B cell (primary cell): ENCODE data around the gene SSU72. TPM values are rescaled to one million over a fixed set of nuclear protein-coding genes. Genes with fewer than 3 reads are reported as not detected.

ENCODE experiments used
- ATAC-seq: fragments of 200-7000 bp; cut with Tn5 transposase; one replicate; pipeline ENCODE4 v1.10.0; 2021; ENCODE audit warnings: low read depth, mild to moderate bottlenecking, moderate number of reproducible peaks, moderate library complexity
- CTCF ChIA-PET: fragments of 350-600 bp; sonication (Branson Sonifier 250); formaldehyde crosslinking; loops from one replicate; lab custom pipeline; 2021; ENCODE audit warnings: antibody characterized with exemption, inconsistent platforms; lab: Charles Lee
- POLR2A ChIA-PET: fragments of 350-600 bp; sonication (Branson Sonifier 250); formaldehyde crosslinking; loops from one replicate; lab custom pipeline; 2021; ENCODE audit warnings: antibody characterized with exemption; lab: Charles Lee
- DNase-seq: peaks from one replicate; pipeline ENCODE4 v3.0.0; 2013
- H2AFZ ChIP-seq: 2 replicates; pipeline ENCODE4 v1.6.1; 2012; ENCODE audit warnings: mild to moderate bottlenecking, low read depth, low read length; ENCODE audit not compliant: insufficient read depth, poor library complexity, severe bottlenecking
- H3K27ac ChIP-seq, 2 donors: 1 replicate in 1 of 2; 2 replicates in 1 of 2; pipeline ENCODE4 v1.5.1; 2012 to 2013; ENCODE audit warnings: low read length in 2 of 2, mild to moderate bottlenecking in 2 of 2, moderate library complexity in 1 of 2
- H3K27me3 ChIP-seq, 4 experiments: fragments of 200-600 bp in 1 of 4; sonication (generic) in 1 of 4; replicated peaks in 1 of 4; 1 replicate in 2 of 4; 2 replicates in 2 of 4; pipeline versions ENCODE4 v1.6.1 to v1.7.0; 2013 to 2016; ENCODE audit warnings: low read length in 3 of 4, mild to moderate bottlenecking in 2 of 4, mixed read lengths in 1 of 4, moderate library complexity in 1 of 4; ENCODE audit not compliant: insufficient read depth in 4 of 4, control insufficient read depth in 3 of 4; ENCODE audit errors: control extremely low read depth in 1 of 4
- H3K36me3 ChIP-seq, 2 experiments: replicated peaks in 1 of 2; 1 replicate in 1 of 2; 2 replicates in 1 of 2; pipeline versions ENCODE4 v1.6.1 to v1.7.1; 2013; ENCODE audit warnings: low read length in 1 of 2; ENCODE audit not compliant: insufficient read depth in 2 of 2, control insufficient read depth in 1 of 2; ENCODE audit errors: control extremely low read depth in 1 of 2, extremely low read depth in 1 of 2
- H3K4me1 ChIP-seq, 2 donors: fragments of 200-600 bp in 1 of 2; sonication (generic) in 1 of 2; 1 replicate in 1 of 2; 2 replicates in 1 of 2; pipeline versions ENCODE4 v1.5.1 to v1.6.1; 2013 to 2017; ENCODE audit warnings: low read length in 2 of 2; ENCODE audit not compliant: control insufficient read depth in 2 of 2, insufficient read depth in 2 of 2
- H3K4me2 ChIP-seq: replicated peaks from 2 replicates; pipeline ENCODE3; 2012; ENCODE audit warnings: mild to moderate bottlenecking, low read depth, low read length; ENCODE audit not compliant: poor library complexity, severe bottlenecking
- H3K4me3 ChIP-seq, 5 experiments: fragments of 200-600 bp in 1 of 5; sonication (generic) in 1 of 5; 1 replicate in 3 of 5; 2 replicates in 2 of 5; pipeline versions ENCODE4 v1.5.1 to v1.7.0; 2011 to 2016; ENCODE audit warnings: low read length in 4 of 5, mild to moderate bottlenecking in 4 of 5, low read depth in 2 of 5, control low read depth in 1 of 5, moderate library complexity in 1 of 5; ENCODE audit not compliant: insufficient read depth in 1 of 5; ENCODE audit errors: control extremely low read depth in 1 of 5, extremely low read depth in 1 of 5
- H3K79me2 ChIP-seq: fragments of 200-600 bp; sonication (generic); one replicate; pipeline ENCODE4 v1.6.0; 2016; ENCODE audit warnings: low read length; ENCODE audit not compliant: control insufficient read depth, insufficient read depth
- H3K9ac ChIP-seq: fragments of 200-600 bp; sonication (generic); 2 replicates; pipeline ENCODE4 v1.6.1; 2017; ENCODE audit warnings: mild to moderate bottlenecking, low read length, moderate library complexity
- H3K9me3 ChIP-seq, 3 donors: one replicate each; pipeline versions ENCODE4 v1.6.1 to v1.7.1; 2013; ENCODE audit warnings: low read length in 2 of 3; ENCODE audit not compliant: control insufficient read depth in 2 of 3, insufficient read depth in 1 of 3; ENCODE audit errors: control extremely low read depth in 1 of 3
- H4K20me1 ChIP-seq: 2 replicates; pipeline ENCODE4 v1.6.0; 2012; ENCODE audit warnings: mild to moderate bottlenecking, low read length; ENCODE audit not compliant: insufficient read depth, control insufficient read depth, poor library complexity, severe bottlenecking
- H3K27ac Mint-ChIP-seq: one replicate; pipeline ENCODE4 v1.8.0; 2021; ENCODE audit warnings: mixed read lengths
- H3K27me3 Mint-ChIP-seq: one replicate; pipeline ENCODE4 v1.8.0; 2021; ENCODE audit warnings: mixed read lengths
- H3K4me1 Mint-ChIP-seq: one replicate; pipeline ENCODE4 v1.8.0; 2021; ENCODE audit warnings: mixed read lengths
- H3K4me3 Mint-ChIP-seq: one replicate; pipeline ENCODE4 v1.8.0; 2021; ENCODE audit warnings: mixed read lengths
- H3K9me3 Mint-ChIP-seq: one replicate; pipeline ENCODE4 v1.8.0; 2022; ENCODE audit warnings: mixed read lengths; ENCODE audit not compliant: insufficient read depth
- CTCF ChIP-seq: fragments of 200-600 bp; IDR thresholded peaks from one replicate; pipeline ENCODE4 v1.8.0; 2022; ENCODE audit warnings: antibody characterized with exemption, mild to moderate bottlenecking
- EZH2 ChIP-seq: IDR thresholded peaks from 2 replicates; pipeline ENCODE4 v1.6.1; 2012; ENCODE audit warnings: borderline replicate concordance, low read depth, mild to moderate bottlenecking, moderate library complexity, low read length; ENCODE audit not compliant: insufficient read depth, poor library complexity, severe bottlenecking
- WGBS: methylation state at CpG from one replicate; pipeline ENCODE4 v1.1.5; 2013; ENCODE audit warnings: missing lambda C conversion rate; ENCODE audit not compliant: insufficient coverage; 5-methylcytosine and 5-hydroxymethylcytosine counted together
- intact Hi-C: fragments of 100-400 bp; cut with micrococcal nuclease; formaldehyde crosslinking; loops from one replicate; pipeline ENCODE4 v1.10.0; 2022
- polyA plus RNA-seq: library from polyadenylated mRNA; depleted of rRNA; stranded (reverse); fragments of >200 nt; gene quantifications from 2 replicates; pipeline ENCODE4 v1.2.3, GENCODE V29; 2012
- total RNA-seq, 2 donors: library from RNA; stranded (reverse); fragments of 120-200 nt in 1 of 2; gene quantifications; 1 replicate in 1 of 2; 2 replicates in 1 of 2; pipeline versions ENCODE4 v1.2.3 to v1.2.4, GENCODE V29; 2013 to 2022

The SSU72 gene
- total and polyA plus RNA-seq, 2 donors (not counting 1 experiment from before 2014, with no cell fraction given), result 86.8 to 112 TPM

- under 1% methylated on average over 89 of the region's 96 CpGs for WGBS
- peaks cover 70% of the 10 kb centered on the region for H3K79me2 ChIP-seq
- peaks cover 0 to 8% of the 10 kb centered on the region in 2 experiments for H3K36me3 ChIP-seq
- H3K9ac ChIP-seq, result peak overlapping the region; percentile 100
- H3K9me3 ChIP-seq, result no peaks in the 10 kb centered on the region
- H3K4me3 ChIP-seq, result peak overlapping the region; percentile 83 to 97 (median 88)
- TF ChIP-seq EZH2 (no peak), CTCF (no peak)
- intact Hi-C loops, result loop anchor here (1.0 to 10.0 kb wide), 5 partner anchors 41 to 103 kb away; partner anchors contain the start of genes ATAD3A, ATAD3B, CDK11B and MIB2
- peaks cover 14% of the 10 kb centered on the region for H4K20me1 ChIP-seq
- Mint-ChIP-seq H3K4me3 (peak overlapping the region; percentile 95), H3K27ac (peak overlapping the region; percentile 96), H3K9me3 (no peaks in the 10 kb centered on the region), H3K27me3 (no peaks in the 10 kb centered on the region), H3K4me1 (peaks cover 37% of the 10 kb centered on the region)
- ChIA-PET POLR2A (no interaction called here), CTCF (interaction anchor here (0.7 kb wide), 1 partner anchor 271 kb away, joined by 4 read pairs; no protein-coding TSS in a partner anchor)
- peak overlapping the region; percentile 99 for H3K27ac ChIP-seq
- DNase-seq (no peak), ATAC-seq (peak; percentile 75)
- H3K4me2 ChIP-seq, result peak overlapping the region; percentile 98
- peak overlapping the region; percentile 90 for H2AFZ ChIP-seq
- H3K27me3 ChIP-seq, result peaks cover 0 to 4% (median 1%) of the 10 kb centered on the region in 4 experiments
- H3K4me1 ChIP-seq, result peaks cover 11 to 32% of the 10 kb centered on the region in 2 donors
Observed at GRCh38 chr1:1573843-1574720, 581 bp downstream of the SSU72 start.

GRCh38 chr1:1569341-1569740, 5.3 kb downstream of the SSU72 start:
- H3K4me2 ChIP-seq, result no peak overlapping the region
- no peak overlapping the region for H2AFZ ChIP-seq
- Mint-ChIP-seq H3K27ac (peak overlapping the region; percentile 37), H3K9me3 (no peaks in the 10 kb centered on the region), H3K4me1 (peaks cover 44% of the 10 kb centered on the region), H3K27me3 (no peaks in the 10 kb centered on the region), H3K4me3 (no peak overlapping the region)
- ChIA-PET POLR2A (no interaction called here), CTCF (no interaction called here)
- TF ChIP-seq CTCF (no peak), EZH2 (no peak)
- no peak for DNase-seq
- H3K79me2 ChIP-seq, result peaks cover 98% of the 10 kb centered on the region
- H3K4me3 ChIP-seq, result no peak overlapping the region
- intact Hi-C loops, result no loop called here
- H3K27ac ChIP-seq, result no peak overlapping the region
- H3K9ac ChIP-seq, result no peak overlapping the region
- WGBS, result 100% methylated on average over 1 of the region's 7 CpGs
- peaks cover 6 to 31% of the 10 kb centered on the region in 2 donors for H3K4me1 ChIP-seq
- no peaks in the 10 kb centered on the region for H3K9me3 ChIP-seq
- H3K27me3 ChIP-seq, result no peaks in the 10 kb centered on the region
- H4K20me1 ChIP-seq, result peaks cover 57% of the 10 kb centered on the region
- H3K36me3 ChIP-seq, result peaks cover 0 to 32% of the 10 kb centered on the region in 2 experiments
- ATAC-seq, result no peak
